HepG2 (cell line): Measurements from ENCODE around the gene NME7. TPM values are rescaled to one million over a fixed set of nuclear protein-coding genes. Genes with fewer than 3 reads are reported as not detected.

Experiments
- CTCF ChIP-seq: sonication (generic); formaldehyde crosslinking; IDR thresholded peaks from 2 replicates; pipeline ENCODE4 v1.5.0; 2020; ENCODE audit warnings: mild to moderate bottlenecking, missing genetic modification reagents, moderate library complexity
- FOSL2 ChIP-seq: sonication (generic); formaldehyde crosslinking; IDR thresholded peaks from 2 replicates; pipeline ENCODE4 v1.4.0; 2020; ENCODE audit warnings: missing genetic modification reagents
- GPN1 ChIP-seq: sonication (generic); formaldehyde crosslinking; IDR thresholded peaks from 2 replicates; pipeline ENCODE4 v1.5.1; 2020; ENCODE audit warnings: missing genetic modification reagents, borderline replicate concordance
- HOXA3 ChIP-seq: sonication (generic); formaldehyde crosslinking; IDR thresholded peaks from 2 replicates; pipeline ENCODE4 v1.5.0; 2020; ENCODE audit warnings: missing genetic modification reagents
- IKZF4 ChIP-seq: sonication (generic); formaldehyde crosslinking; IDR thresholded peaks from 2 replicates; pipeline ENCODE4 v1.5.1; 2020; ENCODE audit warnings: borderline replicate concordance, mild to moderate bottlenecking, low read depth, missing genetic modification reagents; ENCODE audit errors: not compliant biosample characterization
- KAT7 ChIP-seq: IDR thresholded peaks from 2 replicates; pipeline ENCODE4 v1.6.1; 2018; ENCODE audit warnings: borderline replicate concordance, missing compliant biosample characterization
- KLF6 ChIP-seq: IDR thresholded peaks from 2 replicates; pipeline ENCODE4 v1.8.0; 2016; ENCODE audit warnings: missing biosample characterization, missing genetic modification reagents
- MAFK ChIP-seq, 2 experiments: IDR thresholded peaks in 1 of 2; conservative IDR thresholded peaks in 1 of 2; 2 replicates each; pipeline ENCODE4 v1.6.1; 2011; ENCODE audit warnings: improper control_type of control experiment in 2 of 2, low read length in 2 of 2
- MLLT10 ChIP-seq: sonication (generic); formaldehyde crosslinking; IDR thresholded peaks from 2 replicates; pipeline ENCODE4 v1.4.0; 2020; ENCODE audit warnings: missing genetic modification reagents
- TCF7 ChIP-seq: sonication (generic); IDR thresholded peaks from 2 replicates; pipeline ENCODE4 v1.6.1; 2016; ENCODE audit warnings: antibody characterized with exemption, low read depth
- ZBTB49 ChIP-seq: sonication (generic); formaldehyde crosslinking; IDR thresholded peaks from 2 replicates; pipeline ENCODE4 v1.4.0; 2020; ENCODE audit warnings: missing genetic modification reagents, borderline replicate concordance
- ZBTB8A ChIP-seq: sonication (generic); formaldehyde crosslinking; IDR thresholded peaks from 2 replicates; pipeline ENCODE4 v1.4.0; 2020; ENCODE audit warnings: mild to moderate bottlenecking, low read depth, missing genetic modification reagents, borderline replicate concordance
- ZNF20 ChIP-seq: sonication (generic); formaldehyde crosslinking; IDR thresholded peaks from 2 replicates; pipeline ENCODE4 v1.4.0; 2020; ENCODE audit warnings: mild to moderate bottlenecking, moderate library complexity, missing genetic modification reagents
- ZNF256 ChIP-seq: sonication (generic); formaldehyde crosslinking; conservative IDR thresholded peaks from 2 replicates; pipeline ENCODE4 v1.4.0; 2020; ENCODE audit warnings: missing genetic modification reagents
- ZNF337 ChIP-seq: sonication (generic); formaldehyde crosslinking; IDR thresholded peaks from 2 replicates; pipeline ENCODE4 v1.5.1; 2020; ENCODE audit warnings: missing genetic modification reagents, low read depth, mild to moderate bottlenecking, borderline replicate concordance
- ZNF510 ChIP-seq: sonication (generic); formaldehyde crosslinking; IDR thresholded peaks from 2 replicates; pipeline ENCODE4 v1.4.0; 2020; ENCODE audit warnings: low read depth, mild to moderate bottlenecking, missing genetic modification reagents
- ZNF552 ChIP-seq: sonication (generic); formaldehyde crosslinking; IDR thresholded peaks from 2 replicates; pipeline ENCODE4 v1.9.0; 2022; ENCODE audit warnings: missing genetic modification reagents, mild to moderate bottlenecking, borderline replicate concordance
- ZNF772 ChIP-seq: sonication (generic); formaldehyde crosslinking; IDR thresholded peaks from 2 replicates; pipeline ENCODE4 v1.5.0; 2020; ENCODE audit warnings: mild to moderate bottlenecking, missing genetic modification reagents
- ZSCAN12 ChIP-seq: sonication (generic); formaldehyde crosslinking; IDR thresholded peaks from 2 replicates; pipeline ENCODE4 v1.9.0; 2021; ENCODE audit warnings: mild to moderate bottlenecking, missing genetic modification reagents
- ZSCAN29 ChIP-seq: sonication (generic); formaldehyde crosslinking; conservative IDR thresholded peaks from 2 replicates; pipeline ENCODE4 v1.4.0; 2020; ENCODE audit warnings: mild to moderate bottlenecking, missing genetic modification reagents
- polyA plus RNA-seq, 8 experiments: library from polyadenylated mRNA; depleted of rRNA in 3 of 8; stranded (reverse) in 7 of 8; unstranded in 1 of 8; fragments of >200 nt; fragmentation: Illumina TruSeq in 4 of 8; extraction: Trizol in 4 of 8; gene quantifications; 2 replicates each; pipeline versions ENCODE4 v1.2.1 to v1.2.3, GENCODE V29; 2011 to 2016; ENCODE audit warnings: low read depth in 4 of 8, missing spikeins in 1 of 8, mixed read lengths in 1 of 8; ENCODE audit not compliant: insufficient read depth in 1 of 8
- total RNA-seq, 5 experiments: library from RNA; depleted of rRNA; stranded (reverse); fragments of >200 nt; fragmentation: Illumina TruSeq; extraction: Trizol; gene quantifications; 2 replicates each; pipeline ENCODE4 v1.2.3, GENCODE V29; 2016; ENCODE audit warnings: low read depth in 1 of 5
- TF ChIP-seq, protein P1 (sequence below): sonication (generic); formaldehyde crosslinking; IDR thresholded peaks from 2 replicates; pipeline ENCODE4 v1.8.1; 2022; ENCODE audit warnings: low read depth, mild to moderate bottlenecking, missing genetic modification reagents

The NME7 gene
- total and polyA plus RNA-seq, 2 of the 13 experiments (the other 11 are each of a cell fraction or from before 2014, with no cell fraction given), result 9.4 to 22.5 TPM

- TF ChIP-seq, protein P1, sequence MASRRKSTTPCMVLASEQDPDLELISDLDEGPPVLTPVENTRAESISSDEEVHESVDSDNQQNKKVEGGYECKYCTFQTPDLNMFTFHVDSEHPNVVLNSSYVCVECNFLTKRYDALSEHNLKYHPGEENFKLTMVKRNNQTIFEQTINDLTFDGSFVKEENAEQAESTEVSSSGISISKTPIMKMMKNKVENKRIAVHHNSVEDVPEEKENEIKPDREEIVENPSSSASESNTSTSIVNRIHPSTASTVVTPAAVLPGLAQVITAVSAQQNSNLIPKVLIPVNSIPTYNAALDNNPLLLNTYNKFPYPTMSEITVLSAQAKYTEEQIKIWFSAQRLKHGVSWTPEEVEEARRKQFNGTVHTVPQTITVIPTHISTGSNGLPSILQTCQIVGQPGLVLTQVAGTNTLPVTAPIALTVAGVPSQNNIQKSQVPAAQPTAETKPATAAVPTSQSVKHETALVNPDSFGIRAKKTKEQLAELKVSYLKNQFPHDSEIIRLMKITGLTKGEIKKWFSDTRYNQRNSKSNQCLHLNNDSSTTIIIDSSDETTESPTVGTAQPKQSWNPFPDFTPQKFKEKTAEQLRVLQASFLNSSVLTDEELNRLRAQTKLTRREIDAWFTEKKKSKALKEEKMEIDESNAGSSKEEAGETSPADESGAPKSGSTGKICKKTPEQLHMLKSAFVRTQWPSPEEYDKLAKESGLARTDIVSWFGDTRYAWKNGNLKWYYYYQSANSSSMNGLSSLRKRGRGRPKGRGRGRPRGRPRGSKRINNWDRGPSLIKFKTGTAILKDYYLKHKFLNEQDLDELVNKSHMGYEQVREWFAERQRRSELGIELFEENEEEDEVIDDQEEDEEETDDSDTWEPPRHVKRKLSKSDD (CRISPR knock-in tag), result no peak
- TF ChIP-seq ZNF552 (CRISPR knock-in tag), result no peak
- no peak for TF ChIP-seq KLF6 (CRISPR knock-in tag)
- no peak for TF ChIP-seq IKZF4 (CRISPR knock-in tag)
- TF ChIP-seq ZBTB8A (CRISPR knock-in tag), result no peak
- TF ChIP-seq TCF7, result peak; percentile 73
- no peak for TF ChIP-seq ZNF20 (CRISPR knock-in tag)
- TF ChIP-seq FOSL2, result peak; percentile 57
- TF ChIP-seq ZNF510 (CRISPR knock-in tag), result no peak
- TF ChIP-seq CTCF (CRISPR knock-in tag), result no peak
- no peak for TF ChIP-seq ZNF337 (CRISPR knock-in tag)
- no peak for TF ChIP-seq GPN1 (CRISPR knock-in tag)
- TF ChIP-seq KAT7 (CRISPR knock-in tag), result peak; percentile 79; the same call in 1 of the 2 replicates
- TF ChIP-seq ZSCAN12, result no peak
- peak; percentile 38; the same call in 1 of the 2 replicates for TF ChIP-seq HOXA3 (CRISPR knock-in tag)
- no peak for TF ChIP-seq ZNF772
- no peak for TF ChIP-seq ZSCAN29 (CRISPR knock-in tag)
- no peak for TF ChIP-seq ZBTB49
- TF ChIP-seq MLLT10 (CRISPR knock-in tag), result no peak
- no peak for TF ChIP-seq ZNF256 (CRISPR knock-in tag)
- no peak for TF ChIP-seq MAFK (conservative IDR thresholded peaks at IDR 0.05 in 1 of 2, IDR thresholded peaks at IDR 0.05 in 1 of 2; ENCODE audit: low read length in 2 of 2)
Measured at GRCh38 chr1:169109561-169110134, 257.9 kb downstream of the NME7 start (continued).
